Naive thymus-derived CD4-positive, alpha-beta T cell (primary cell): Measurements from ENCODE around the gene ARAF. TPM values are rescaled to one million over a fixed set of nuclear protein-coding genes. Genes with fewer than 3 reads are reported as not detected.

Experiments
- ATAC-seq: fragments of 150-1000 bp; cut with Tn5 transposase; 2 replicates; pipeline ENCODE4 v1.10.0; 2021; ENCODE audit warnings: mild to moderate bottlenecking, moderate library complexity
- CTCF ChIA-PET: fragments of 350-600 bp; sonication (Branson Sonifier 250); formaldehyde crosslinking; loops from one replicate; lab custom pipeline; 2021; ENCODE audit warnings: antibody characterized with exemption; lab: Charles Lee
- POLR2A ChIA-PET: fragments of 350-600 bp; sonication (Branson Sonifier 250); formaldehyde crosslinking; loops from one replicate; lab custom pipeline; 2021; ENCODE audit warnings: antibody characterized with exemption, inconsistent platforms; lab: Charles Lee
- DNase-seq, 9 donors: peaks; one replicate each; pipeline versions ENCODE4 v3.0.0 to v3.0.0-alpha.2; 2020 to 2022; ENCODE audit warnings: mixed read lengths in 1 of 9
- H3K27ac ChIP-seq: one replicate; pipeline ENCODE4 v1.7.0; 2013; ENCODE audit warnings: mild to moderate bottlenecking, low read depth, low read length, moderate library complexity
- H3K27me3 ChIP-seq, 2 donors: one replicate each; pipeline ENCODE4 v1.7.0; 2013; ENCODE audit warnings: low read length in 2 of 2, mild to moderate bottlenecking in 2 of 2, moderate library complexity in 2 of 2; ENCODE audit not compliant: control insufficient read depth in 2 of 2, insufficient read depth in 2 of 2
- H3K36me3 ChIP-seq, 3 experiments: 1 replicate in 2 of 3; 2 replicates in 1 of 3; pipeline ENCODE4 v1.7.0; 2013; ENCODE audit warnings: low read length in 3 of 3, mild to moderate bottlenecking in 3 of 3, moderate library complexity in 1 of 3; ENCODE audit not compliant: insufficient read depth in 3 of 3, control insufficient read depth in 2 of 3
- H3K4me1 ChIP-seq, 2 donors: one replicate each; pipeline ENCODE4 v1.7.0; 2013; ENCODE audit warnings: low read length in 2 of 2, mild to moderate bottlenecking in 2 of 2, moderate library complexity in 1 of 2; ENCODE audit not compliant: control insufficient read depth in 2 of 2, insufficient read depth in 2 of 2
- H3K4me3 ChIP-seq: 2 replicates; pipeline ENCODE4 v1.7.0; 2013; ENCODE audit warnings: mild to moderate bottlenecking, low read length
- H3K9me3 ChIP-seq, 3 experiments: 1 replicate in 2 of 3; 2 replicates in 1 of 3; pipeline ENCODE4 v1.7.0; 2013; ENCODE audit warnings: low read length in 3 of 3; ENCODE audit not compliant: control insufficient read depth in 2 of 3
- H3K27ac Mint-ChIP-seq, 9 donors: one replicate each; pipeline ENCODE4 v1.8.0; 2020 to 2022; ENCODE audit warnings: mixed read lengths in 9 of 9, mild to moderate bottlenecking in 8 of 9, moderate library complexity in 5 of 9, inconsistent platforms in 2 of 9
- H3K27me3 Mint-ChIP-seq, 5 donors: one replicate each; pipeline ENCODE4 v1.8.0; 2021 to 2022; ENCODE audit warnings: mixed read lengths in 5 of 5, mild to moderate bottlenecking in 1 of 5
- H3K36me3 Mint-ChIP-seq, 5 donors: one replicate each; pipeline ENCODE4 v1.8.0; 2020 to 2022; ENCODE audit warnings: mixed read lengths in 5 of 5, mild to moderate bottlenecking in 3 of 5, inconsistent platforms in 1 of 5
- H3K4me1 Mint-ChIP-seq, 7 donors: one replicate each; pipeline ENCODE4 v1.8.0; 2020 to 2022; ENCODE audit warnings: mixed read lengths in 7 of 7, mild to moderate bottlenecking in 3 of 7, inconsistent platforms in 1 of 7
- H3K4me3 Mint-ChIP-seq, 10 donors: one replicate each; pipeline ENCODE4 v1.8.0; 2020 to 2022; ENCODE audit warnings: mild to moderate bottlenecking in 10 of 10, mixed read lengths in 10 of 10, moderate library complexity in 6 of 10, inconsistent platforms in 2 of 10
- H3K9me3 Mint-ChIP-seq, 11 donors: one replicate each; pipeline ENCODE4 v1.8.0; 2020 to 2022; ENCODE audit warnings: mixed read lengths in 11 of 11, mild to moderate bottlenecking in 4 of 11, inconsistent platforms in 1 of 11, moderate library complexity in 1 of 11
- intact Hi-C, 2 donors: fragments of 100-400 bp; cut with micrococcal nuclease; formaldehyde crosslinking; loops; one replicate each; pipeline ENCODE4 v1.15.1; 2023
- polyA plus RNA-seq, 2 donors: library from polyadenylated mRNA; unstranded; fragments of 300-500 nt; fragmentation: Illumina TruSeq; gene quantifications; one replicate each; pipeline ENCODE4 v1.2.3, GENCODE V29; 2021
- total RNA-seq, 6 experiments: library from RNA in 5 of 6; stranded (reverse) in 5 of 6; gene quantifications; 1 replicate in 5 of 6; 2 replicates in 1 of 6; pipeline ENCODE4 v1.2.3 and lab custom pipeline; 2021 to 2026

The ARAF gene
- total and polyA plus RNA-seq, 7 experiments from 2014 or later = 74.7 to 130 (median 106) TPM

- Histone ChIP-seq H3K27ac (no peak overlapping the region), H3K36me3 (no peaks in the 10 kb centered on the region)
- POLR2A ChIA-PET = interaction anchor here (0.8 kb wide), 1 partner anchor 12 kb away, joined by 4 read pairs; no protein-coding TSS in a partner anchor
These were observed 47.3 kb downstream of the ARAF start for GRCh38 chrX:47608130-47608810.

GRCh38 chrX:47610511-47610910 is 49.5 kb downstream of the ARAF start:
- POLR2A ChIA-PET = no interaction called here

More at GRCh38 chrX:47608130-47608810, 47.3 kb downstream of the ARAF start:
- H3K4me3 ChIP-seq = no peak overlapping the region
- Mint-ChIP-seq H3K4me3 (no peak overlapping the region), H3K27me3 (peaks cover 0 to 3% (median 0%) of the 10 kb centered on the region in 5 donors), H3K9me3 (peaks cover 0 to 3% (median 0%) of the 10 kb centered on the region in 11 donors), H3K4me1 (peaks cover 0 to 12% (median 4%) of the 10 kb centered on the region in 7 donors), H3K27ac (no peak overlapping the region), H3K36me3 (no peaks in the 10 kb centered on the region)
- DNase-seq (no peak), ATAC-seq (no peak)
- CTCF ChIA-PET = interaction anchor here (0.7 kb wide), 1 partner anchor 8 kb away, joined by 3 read pairs; no protein-coding TSS in a partner anchor
- H3K9me3 ChIP-seq = no peaks in the 10 kb centered on the region
- no peaks in the 10 kb centered on the region for H3K27me3 ChIP-seq
- intact Hi-C loops = no loop called here
- H3K4me1 ChIP-seq = no peaks in the 10 kb centered on the region

GRCh38 chrX:47611489-47611888 is 50.5 kb downstream of the ARAF start:
- H3K36me3 Mint-ChIP-seq = no peaks in the 10 kb centered on the region
- POLR2A ChIA-PET = no interaction called here
- Histone ChIP-seq H3K27ac (no peak overlapping the region), H3K36me3 (no peaks in the 10 kb centered on the region), H3K27me3 (no peaks in the 10 kb centered on the region), H3K9me3 (no peaks in the 10 kb centered on the region), H3K4me3 (no peak overlapping the region), H3K4me1 (no peaks in the 10 kb centered on the region)
- H3K4me1 Mint-ChIP-seq = peaks cover 0 to 12% (median 4%) of the 10 kb centered on the region in 7 donors
- CTCF ChIA-PET = no interaction called here
- peaks cover 0 to 3% (median 0%) of the 10 kb centered on the region in 11 donors for H3K9me3 Mint-ChIP-seq
- no peak overlapping the region for H3K27ac Mint-ChIP-seq
- ATAC-seq (no peak), DNase-seq (no peak)
- intact Hi-C loops = no loop called here
- H3K27me3 Mint-ChIP-seq = peaks cover 0 to 6% (median 0%) of the 10 kb centered on the region in 5 donors
- no peak overlapping the region for H3K4me3 Mint-ChIP-seq

More at GRCh38 chrX:47610511-47610910, 49.5 kb downstream of the ARAF start:
- Mint-ChIP-seq H3K27ac (no peak overlapping the region), H3K9me3 (peaks cover 0 to 3% (median 0%) of the 10 kb centered on the region in 11 donors), H3K27me3 (peaks cover 0 to 2% (median 0%) of the 10 kb centered on the region in 5 donors), H3K36me3 (no peaks in the 10 kb centered on the region), H3K4me3 (no peak overlapping the region), H3K4me1 (peaks cover 0 to 12% (median 4%) of the 10 kb centered on the region in 7 donors)
- no peak for ATAC-seq
- Histone ChIP-seq H3K4me3 (no peak overlapping the region), H3K9me3 (no peaks in the 10 kb centered on the region), H3K27me3 (no peaks in the 10 kb centered on the region), H3K27ac (no peak overlapping the region), H3K36me3 (no peaks in the 10 kb centered on the region), H3K4me1 (no peaks in the 10 kb centered on the region)
- intact Hi-C loops = no loop called here
- CTCF ChIA-PET = no interaction called here
- no peak for DNase-seq

- Histone ChIP-seq H3K27me3 (no peaks in the 10 kb centered on the region), H3K4me1 (no peaks in the 10 kb centered on the region), H3K36me3 (no peaks in the 10 kb centered on the region), H3K27ac (no peak overlapping the region), H3K9me3 (no peaks in the 10 kb centered on the region), H3K4me3 (no peak overlapping the region)
- Mint-ChIP-seq H3K9me3 (peaks cover 0 to 3% (median 0%) of the 10 kb centered on the region in 11 donors), H3K27ac (no peak overlapping the region), H3K36me3 (no peaks in the 10 kb centered on the region), H3K4me3 (no peak overlapping the region), H3K4me1 (peaks cover 0 to 12% (median 4%) of the 10 kb centered on the region in 7 donors), H3K27me3 (peaks cover 0 to 10% (median 0%) of the 10 kb centered on the region in 5 donors)
- ATAC-seq (no peak), DNase-seq (no peak)
- CTCF ChIA-PET = no interaction called here
- intact Hi-C loops = no loop called here
- POLR2A ChIA-PET = no interaction called here
These were observed 50.9 kb downstream of the ARAF start for GRCh38 chrX:47611926-47612325.

GRCh38 chrX:47612418-47612817 is 51.4 kb downstream of the ARAF start:
- H3K4me3 Mint-ChIP-seq = no peak overlapping the region
- no peaks in the 10 kb centered on the region for H3K36me3 Mint-ChIP-seq
- no peaks in the 10 kb centered on the region for H3K4me1 ChIP-seq
- H3K27ac Mint-ChIP-seq = no peak overlapping the region
- POLR2A ChIA-PET = no interaction called here
- no peak for ATAC-seq
- no peak overlapping the region for H3K27ac ChIP-seq
- H3K36me3 ChIP-seq = no peaks in the 10 kb centered on the region
- H3K27me3 Mint-ChIP-seq = peaks cover 0 to 14% (median 0%) of the 10 kb centered on the region in 5 donors
- H3K9me3 Mint-ChIP-seq = peaks cover 0 to 3% (median 0%) of the 10 kb centered on the region in 11 donors
- H3K27me3 ChIP-seq = no peaks in the 10 kb centered on the region
- peaks cover 0 to 12% (median 4%) of the 10 kb centered on the region in 7 donors for H3K4me1 Mint-ChIP-seq
- CTCF ChIA-PET = no interaction called here
- no peak for DNase-seq
- intact Hi-C loops = no loop called here
- no peak overlapping the region for H3K4me3 ChIP-seq
- H3K9me3 ChIP-seq = no peaks in the 10 kb centered on the region

GRCh38 chrX:47613082-47613481 is 52.1 kb downstream of the ARAF start:
- no peak for DNase-seq
- Mint-ChIP-seq H3K36me3 (no peaks in the 10 kb centered on the region), H3K9me3 (peaks cover 0 to 5% (median 0%) of the 10 kb centered on the region in 11 donors), H3K4me3 (no peak overlapping the region), H3K27ac (no peak overlapping the region), H3K4me1 (peaks cover 0 to 11% (median 3%) of the 10 kb centered on the region in 7 donors), H3K27me3 (peaks cover 0 to 20% (median 0%) of the 10 kb centered on the region in 5 donors)
- no peak for ATAC-seq
- ChIA-PET CTCF (no interaction called here), POLR2A (interaction anchor here (1.4 kb wide), 1 partner anchor 31 kb away, joined by 3 read pairs; no protein-coding TSS in a partner anchor)
- intact Hi-C loops = no loop called here
- no peak overlapping the region for H3K4me3 ChIP-seq
- H3K9me3 ChIP-seq = no peaks in the 10 kb centered on the region
- H3K4me1 ChIP-seq = no peaks in the 10 kb centered on the region
- H3K36me3 ChIP-seq = no peaks in the 10 kb centered on the region
- H3K27me3 ChIP-seq = no peaks in the 10 kb centered on the region
- no peak overlapping the region for H3K27ac ChIP-seq
